GM12864 (cell line): ENCODE results near the gene POM121L2.

Source experiments
- DNase-seq: peaks from one replicate; pipeline ENCODE4 v3.0.0-alpha.2; 2011; ENCODE audit warnings: low read depth
- H3K4me3 ChIP-seq: 2 replicates; pipeline ENCODE4 v1.5.1; 2011; ENCODE audit warnings: mild to moderate bottlenecking, low read depth, low read length, control low read depth
- TF ChIP-seq, protein P1 (sequence below): IDR thresholded peaks from 2 replicates; pipeline ENCODE4 v1.5.1; 2011; ENCODE audit warnings: low read depth, mild to moderate bottlenecking, moderate library complexity, low read length, control low read depth, inconsistent platforms; ENCODE audit errors: missing control alignments

The POM121L2 gene

DNA sequence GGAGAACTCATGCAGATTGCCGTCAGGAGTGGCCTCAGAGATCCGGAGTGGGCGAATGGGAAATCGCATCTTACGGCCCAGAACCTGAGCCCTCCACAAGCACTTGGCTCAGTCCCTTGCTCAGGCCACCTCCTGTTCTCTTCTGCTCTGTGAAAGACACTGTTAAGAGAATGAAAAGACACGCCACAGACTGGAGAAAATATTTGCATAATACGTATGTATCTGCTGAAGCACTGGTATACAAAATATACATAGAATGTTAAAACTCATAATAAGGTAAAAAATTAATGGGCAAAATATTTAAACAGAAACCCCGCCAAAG lies 838 bp upstream of the POM121L2 start:
- TF ChIP-seq, protein P1, sequence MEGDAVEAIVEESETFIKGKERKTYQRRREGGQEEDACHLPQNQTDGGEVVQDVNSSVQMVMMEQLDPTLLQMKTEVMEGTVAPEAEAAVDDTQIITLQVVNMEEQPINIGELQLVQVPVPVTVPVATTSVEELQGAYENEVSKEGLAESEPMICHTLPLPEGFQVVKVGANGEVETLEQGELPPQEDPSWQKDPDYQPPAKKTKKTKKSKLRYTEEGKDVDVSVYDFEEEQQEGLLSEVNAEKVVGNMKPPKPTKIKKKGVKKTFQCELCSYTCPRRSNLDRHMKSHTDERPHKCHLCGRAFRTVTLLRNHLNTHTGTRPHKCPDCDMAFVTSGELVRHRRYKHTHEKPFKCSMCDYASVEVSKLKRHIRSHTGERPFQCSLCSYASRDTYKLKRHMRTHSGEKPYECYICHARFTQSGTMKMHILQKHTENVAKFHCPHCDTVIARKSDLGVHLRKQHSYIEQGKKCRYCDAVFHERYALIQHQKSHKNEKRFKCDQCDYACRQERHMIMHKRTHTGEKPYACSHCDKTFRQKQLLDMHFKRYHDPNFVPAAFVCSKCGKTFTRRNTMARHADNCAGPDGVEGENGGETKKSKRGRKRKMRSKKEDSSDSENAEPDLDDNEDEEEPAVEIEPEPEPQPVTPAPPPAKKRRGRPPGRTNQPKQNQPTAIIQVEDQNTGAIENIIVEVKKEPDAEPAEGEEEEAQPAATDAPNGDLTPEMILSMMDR: no peak
- no peak for DNase-seq
- H3K4me3 ChIP-seq: peak overlapping the region; percentile 65

DNA sequence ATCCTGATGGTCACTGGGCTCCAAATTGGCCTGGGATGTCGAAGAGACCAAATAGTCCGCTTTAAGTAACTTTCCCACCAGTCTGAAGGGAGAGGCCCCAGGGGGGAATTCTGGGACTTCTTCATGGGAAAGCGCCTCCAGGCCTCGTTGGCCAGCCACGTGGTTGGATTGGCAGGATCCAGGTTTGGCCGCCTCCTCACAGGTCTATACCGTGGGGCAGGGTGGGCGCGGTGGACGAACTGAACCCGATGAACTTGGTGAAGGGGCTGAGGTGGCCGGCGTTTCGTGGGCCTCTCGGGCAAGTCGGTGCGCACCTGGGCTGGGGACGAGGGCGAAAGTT lies 297 bp downstream of the POM121L2 start:
- no peak overlapping the region for H3K4me3 ChIP-seq
- TF ChIP-seq, protein P1: no peak
- no peak for DNase-seq

DNA sequence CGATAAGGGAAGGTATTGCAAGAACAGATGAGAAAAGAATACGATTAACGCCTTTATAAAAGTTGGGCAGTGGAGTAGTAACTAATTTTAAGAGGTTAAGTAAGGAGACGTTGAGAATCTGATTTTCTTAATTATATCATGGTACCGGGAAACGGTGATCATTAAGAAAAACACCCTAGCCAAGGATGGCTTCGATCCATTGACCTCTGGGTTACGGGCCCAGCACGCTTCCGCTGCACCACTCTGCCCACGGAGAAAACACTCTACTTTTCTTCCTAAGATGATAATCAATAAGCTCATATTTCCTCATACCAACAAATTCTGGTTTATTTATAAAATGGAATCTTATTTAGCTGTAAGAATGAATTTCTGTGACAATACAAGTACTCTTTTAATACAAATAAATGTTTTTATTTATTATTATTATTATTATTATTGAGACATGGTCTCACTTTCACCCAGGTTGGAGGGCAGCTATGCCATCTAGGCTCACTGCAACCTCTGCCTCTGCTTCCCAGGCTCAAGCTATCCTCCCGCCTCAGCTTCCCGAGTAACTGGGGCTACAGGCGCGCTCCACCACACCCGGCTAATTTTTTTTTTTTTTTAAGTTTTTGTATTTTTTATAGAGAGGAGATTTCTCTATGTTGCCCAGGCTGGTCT lies 8.3 kb downstream of the POM121L2 start:
- no peak overlapping the region for H3K4me3 ChIP-seq
- TF ChIP-seq, protein P1: no peak
- DNase-seq: no peak

DNA sequence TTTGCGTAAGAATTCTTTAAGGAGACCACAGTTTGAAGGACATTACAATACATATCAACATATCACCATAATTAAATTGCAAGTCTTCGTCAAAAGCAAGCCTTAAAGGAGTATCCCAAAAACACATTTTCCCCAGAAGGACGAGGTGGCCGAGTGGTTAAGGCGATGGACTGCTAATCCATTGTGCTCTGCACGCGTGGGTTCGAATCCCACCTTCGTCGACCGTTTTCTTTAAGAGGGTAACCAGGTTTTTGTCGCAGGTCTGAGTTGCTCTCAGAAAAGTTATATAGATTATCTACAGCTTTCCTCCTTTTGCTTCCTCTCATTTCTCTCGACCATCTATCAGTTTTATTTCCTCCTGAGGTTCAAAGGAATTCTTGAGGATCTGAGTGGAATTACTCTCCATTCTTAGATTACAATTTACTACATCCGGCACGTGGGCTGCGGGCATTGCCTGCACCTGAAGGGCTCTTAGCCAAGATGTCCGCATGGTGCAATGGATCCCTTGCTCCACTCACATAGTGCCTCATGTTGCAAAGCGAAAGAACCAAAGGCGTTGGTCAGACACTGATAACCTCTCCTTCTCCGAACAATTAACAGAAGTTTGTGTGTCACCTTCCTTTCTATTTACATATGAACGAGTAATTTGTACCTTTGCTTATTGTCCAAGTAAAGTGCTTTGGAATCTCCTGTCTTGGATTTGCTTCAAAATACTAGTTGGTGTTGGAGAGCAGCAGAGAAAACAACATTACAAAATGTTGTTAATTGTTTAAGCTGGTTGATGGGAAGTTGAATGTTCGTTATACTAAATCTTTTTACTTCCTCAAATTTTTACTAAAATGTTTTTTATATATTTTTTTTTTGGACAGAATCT lies 14.0 kb downstream of the POM121L2 start:
- no peak overlapping the region for H3K4me3 ChIP-seq
- TF ChIP-seq, protein P1: no peak
- DNase-seq: no peak

DNA sequence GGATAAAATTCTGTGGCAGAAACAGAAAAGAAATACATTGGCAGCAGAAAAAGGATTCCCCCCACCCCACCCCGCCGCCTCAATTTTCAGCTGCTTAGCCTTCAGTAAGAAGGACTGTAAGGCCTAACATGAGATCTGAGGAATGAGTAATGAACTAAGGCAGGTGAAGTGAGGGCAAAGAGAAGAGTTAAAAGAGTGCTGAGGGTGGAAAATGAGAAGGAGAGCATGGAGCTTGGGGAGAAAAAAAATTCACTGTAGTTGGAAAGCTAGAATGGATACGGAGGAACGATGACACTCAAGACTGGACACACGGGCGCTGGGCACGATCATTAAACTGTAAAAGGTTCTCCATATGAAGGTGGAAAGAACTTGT lies 14.6 kb downstream of the POM121L2 start:
- H3K4me3 ChIP-seq: no peak overlapping the region
- no peak for DNase-seq
- TF ChIP-seq, protein P1: no peak

DNA sequence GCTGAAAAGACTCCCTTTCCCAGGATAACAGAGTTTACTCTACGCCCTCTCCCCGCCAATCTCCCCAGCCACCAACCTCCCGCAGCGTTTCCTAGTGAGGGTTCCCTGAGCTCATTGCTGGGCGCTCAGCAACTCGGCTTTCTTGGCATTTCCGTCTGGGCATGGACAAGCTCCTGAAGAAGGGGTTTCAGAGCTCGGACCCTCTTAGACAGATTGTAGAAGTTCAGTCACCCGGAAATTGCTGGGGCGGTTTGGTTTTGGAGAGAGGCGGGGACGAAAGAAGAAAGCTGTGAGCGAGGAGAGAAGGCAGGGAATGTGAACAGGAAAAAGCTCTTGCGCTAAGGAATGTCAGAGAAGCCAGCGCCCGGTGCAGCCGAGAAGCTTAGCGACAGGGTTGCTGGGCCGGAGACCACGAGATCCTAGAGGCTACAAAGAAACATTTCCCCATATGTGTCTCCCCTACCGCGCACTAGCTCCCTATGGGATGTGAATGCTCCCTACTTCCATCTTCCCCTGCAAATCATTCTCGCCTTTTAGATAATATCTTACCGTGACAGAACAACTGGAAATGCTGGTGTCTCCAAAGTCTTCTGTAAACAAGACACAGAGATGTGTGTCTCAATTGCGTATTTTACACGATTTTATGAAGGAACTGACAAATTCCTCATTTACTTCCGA lies 15.8 kb downstream of the POM121L2 start:
- DNase-seq: no peak
- no peak overlapping the region; the same call in 1 of the 2 replicates for H3K4me3 ChIP-seq

More for the DNA sequence above, 15.8 kb downstream of the POM121L2 start:
- TF ChIP-seq, protein P1: no peak
